ENCODE data around the gene FHL2.
"Not testable (repeated sequence)": the region's sequence is repeated elsewhere in the genome, so short reads cannot be mapped to it uniquely, and the experiment has no call there.

DNA sequence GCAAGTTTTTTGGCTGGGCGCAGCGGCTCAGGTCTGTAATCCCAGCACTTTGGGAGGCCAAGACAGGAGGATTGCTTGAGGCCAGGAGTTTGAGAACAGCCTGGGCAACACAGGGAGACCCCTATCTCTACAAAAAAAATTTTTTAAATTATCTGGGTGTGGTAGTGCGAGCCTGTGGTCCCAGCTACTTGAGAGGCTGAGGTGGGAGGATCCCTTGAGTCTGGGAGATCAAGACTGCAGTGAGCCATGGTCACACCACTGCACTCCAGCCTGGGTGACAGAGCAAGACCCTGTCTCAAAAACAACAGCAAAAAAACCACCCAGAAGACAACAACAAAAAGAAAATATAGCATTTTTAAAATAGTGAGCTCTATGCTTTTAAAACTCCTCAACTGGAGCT is 71.6 kb downstream of the FHL2 start:
- TF ChIP-seq POLR2A, CTCF, POLR2AphosphoS5 (IDR thresholded peaks at IDR 0.05): not testable (repeated sequence)

Measured in upper lobe of left lung (tissue), 4 donors.